Colonic mucosa (tissue), 4 donors: ENCODE measurements around the gene CPNE5. TPM values are rescaled to one million over a fixed set of nuclear protein-coding genes. Genes with fewer than 3 reads are reported as not detected.

ENCODE experiments used
- DNase-seq: peaks from one replicate; pipeline ENCODE4 v3.0.0-alpha.2; 2020
- H3K27ac ChIP-seq: fragments of 200-600 bp; one replicate; pipeline ENCODE4 v1.8.0; 2021
- H3K27me3 ChIP-seq: fragments of 200-600 bp; one replicate; pipeline ENCODE4 v1.8.0; 2021
- H3K36me3 ChIP-seq: fragments of 200-600 bp; one replicate; pipeline ENCODE4 v1.8.0; 2021
- H3K4me1 ChIP-seq: fragments of 200-600 bp; one replicate; pipeline ENCODE4 v1.8.0; 2021; ENCODE audit warnings: mild to moderate bottlenecking
- H3K4me3 ChIP-seq: fragments of 200-600 bp; one replicate; pipeline ENCODE4 v1.8.0; 2021
- H3K9ac ChIP-seq, 2 donors: one replicate each; pipeline ENCODE4 v1.7.0; 2013; ENCODE audit warnings: control low read depth in 2 of 2, low read depth in 2 of 2, low read length in 2 of 2
- H3K9me3 ChIP-seq: fragments of 200-600 bp; one replicate; pipeline ENCODE4 v1.8.0; 2021
- CTCF ChIP-seq: fragments of 200-600 bp; IDR thresholded peaks from one replicate; pipeline ENCODE4 v1.8.0; 2022; ENCODE audit warnings: antibody characterized with exemption, mild to moderate bottlenecking
- intact Hi-C: fragments of 100-400 bp; cut with DNase I; formaldehyde crosslinking; loops from one replicate; pipeline ENCODE4 v1.14.1; 2022
- total RNA-seq, 2 donors: library from RNA; stranded (reverse); fragmentation: NEBNext Ultra II Directional in 1 of 2; extraction: Animal tissue kit (Norgen Biotek cat#: 25700) in 1 of 2; gene quantifications; one replicate each; pipeline ENCODE4 v1.2.1, GENCODE V29; 2021
- donor health status: healthy.
- donor health status: DM: no; HTN: no; CAD: no.
- donor health status: DM: no; HTN: no; CAD: no.

Gene CPNE5
- total RNA-seq, 2 donors from 2014 or later = 4.6 to 8.0 TPM

GRCh38 chr6:36720251-36721141 is 118.7 kb downstream of the CPNE5 start:
- no peak for DNase-seq

GRCh38 chr6:36719126-36719525 is 120.1 kb downstream of the CPNE5 start:
- Histone ChIP-seq H3K4me1 (no peaks in the 10 kb centered on the region), H3K27me3 (no peaks in the 10 kb centered on the region), H3K9me3 (no peaks in the 10 kb centered on the region), H3K4me3 (no peak overlapping the region), H3K36me3 (no peaks in the 10 kb centered on the region), H3K9ac (no peak overlapping the region), H3K27ac (no peak overlapping the region)
- TF ChIP-seq CTCF = no peak
- intact Hi-C loops = no loop called here
- no peak for DNase-seq

More at GRCh38 chr6:36720251-36721141, 118.7 kb downstream of the CPNE5 start:
- Histone ChIP-seq H3K9me3 (no peaks in the 10 kb centered on the region), H3K4me3 (no peak overlapping the region), H3K36me3 (no peaks in the 10 kb centered on the region), H3K9ac (no peak overlapping the region), H3K27me3 (no peaks in the 10 kb centered on the region), H3K4me1 (no peaks in the 10 kb centered on the region), H3K27ac (no peak overlapping the region)
- no peak for TF ChIP-seq CTCF
- intact Hi-C loops = loop anchor here (10.0 kb wide), 1 partner anchor 106 kb away; no protein-coding TSS in a partner anchor

GRCh38 chr6:36718560-36718959 is 120.7 kb downstream of the CPNE5 start:
- Histone ChIP-seq H3K9me3 (no peaks in the 10 kb centered on the region), H3K27me3 (no peaks in the 10 kb centered on the region), H3K9ac (no peak overlapping the region), H3K36me3 (no peaks in the 10 kb centered on the region), H3K27ac (no peak overlapping the region), H3K4me3 (no peak overlapping the region), H3K4me1 (no peaks in the 10 kb centered on the region)
- TF ChIP-seq CTCF = no peak
- intact Hi-C loops = no loop called here
- DNase-seq = no peak

DNA sequence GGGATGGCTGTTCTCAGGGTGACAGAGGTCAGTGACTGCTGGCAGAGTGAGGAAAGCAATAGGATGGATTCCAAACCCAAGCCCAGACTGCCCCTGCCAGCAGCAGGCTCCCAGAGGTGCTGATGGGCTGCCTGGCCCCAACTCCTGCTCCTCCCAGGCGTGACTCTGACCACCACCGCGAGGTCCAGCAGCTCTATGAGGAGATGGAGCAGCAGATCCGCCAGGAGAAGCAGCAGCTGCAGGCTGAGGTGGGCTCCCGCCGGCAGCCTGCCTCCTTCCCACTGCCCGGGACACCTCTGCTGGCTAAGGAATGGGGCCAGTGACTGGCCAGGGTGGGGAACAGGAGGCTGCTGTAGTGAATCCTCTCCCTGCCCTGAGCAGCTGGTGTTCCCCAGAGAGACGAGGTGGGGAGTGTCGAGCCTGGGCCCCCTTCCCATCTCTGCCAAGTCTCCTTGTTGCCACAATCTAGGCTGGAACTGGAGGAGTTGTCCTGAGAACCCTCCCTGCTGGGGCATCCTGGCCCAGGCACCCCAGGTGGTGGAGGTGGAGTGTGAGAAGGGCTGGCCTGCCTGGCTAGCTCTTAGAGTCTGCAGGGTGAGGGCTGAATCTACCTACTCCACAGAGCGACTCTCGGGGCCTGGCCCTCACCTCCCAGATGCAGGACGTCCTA is 121.2 kb downstream of the CPNE5 start:
- Histone ChIP-seq H3K36me3 (no peaks in the 10 kb centered on the region), H3K27ac (no peak overlapping the region), H3K27me3 (no peaks in the 10 kb centered on the region), H3K4me3 (no peak overlapping the region), H3K4me1 (no peaks in the 10 kb centered on the region), H3K9me3 (no peaks in the 10 kb centered on the region), H3K9ac (no peak overlapping the region)
- no peak for DNase-seq
- intact Hi-C loops = no loop called here
- TF ChIP-seq CTCF = no peak

DNA sequence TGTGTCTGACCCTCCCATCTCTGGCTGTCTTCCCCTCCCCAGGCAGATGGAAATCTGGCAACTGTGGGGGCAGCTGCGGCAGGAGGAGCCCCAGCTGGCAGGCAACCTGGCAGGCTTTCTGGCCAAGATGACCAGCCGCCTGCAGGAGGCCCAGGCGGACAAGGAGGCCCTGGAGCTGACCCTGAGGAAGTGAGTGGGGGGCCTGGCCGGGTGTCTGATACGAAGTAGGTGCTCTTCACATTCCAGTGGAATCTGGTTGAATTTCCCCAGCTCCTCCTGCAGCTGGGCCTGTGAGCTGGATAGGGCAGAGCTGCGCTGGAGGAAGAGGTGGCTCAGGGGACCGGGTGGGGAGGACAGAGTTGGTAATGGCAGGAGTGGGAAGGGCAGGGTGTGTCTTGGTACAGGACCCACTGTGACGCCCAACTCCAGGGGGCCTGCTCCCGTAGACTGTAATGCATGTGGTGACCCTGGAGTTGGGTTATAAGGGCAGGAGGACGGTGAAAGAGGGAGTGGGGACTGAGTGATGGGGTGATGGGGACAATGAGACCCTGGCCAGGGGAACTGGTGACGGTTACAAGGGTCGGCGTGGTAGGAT is 121.9 kb downstream of the CPNE5 start:
- TF ChIP-seq CTCF = no peak
- H3K9me3 ChIP-seq = no peaks in the 10 kb centered on the region
- H3K27ac ChIP-seq = no peak overlapping the region
- DNase-seq = no peak
- no peak overlapping the region for H3K9ac ChIP-seq
- H3K4me3 ChIP-seq = no peak overlapping the region
- no peaks in the 10 kb centered on the region for H3K36me3 ChIP-seq
- no peaks in the 10 kb centered on the region for H3K4me1 ChIP-seq
- no peaks in the 10 kb centered on the region for H3K27me3 ChIP-seq
- intact Hi-C loops = no loop called here
